GM23248 (cell line): Measurements from ENCODE around the gene CHST11.

Experiments
- EZH2 ChIP-seq: fragments of 200-600 bp; sonication (generic); IDR thresholded peaks from 2 replicates; pipeline ENCODE4 v1.6.1; 2018; ENCODE audit warnings: antibody characterized with exemption, mild to moderate bottlenecking; ENCODE audit not compliant: insufficient read depth, poor library complexity, severe bottlenecking
- EZH2phosphoT487 ChIP-seq: fragments of 200-600 bp; sonication (generic); IDR thresholded peaks from 2 replicates; pipeline ENCODE4 v1.6.1; 2018; ENCODE audit warnings: antibody characterized with exemption, moderate library complexity, mild to moderate bottlenecking, low read depth; ENCODE audit not compliant: insufficient read depth

DNA sequence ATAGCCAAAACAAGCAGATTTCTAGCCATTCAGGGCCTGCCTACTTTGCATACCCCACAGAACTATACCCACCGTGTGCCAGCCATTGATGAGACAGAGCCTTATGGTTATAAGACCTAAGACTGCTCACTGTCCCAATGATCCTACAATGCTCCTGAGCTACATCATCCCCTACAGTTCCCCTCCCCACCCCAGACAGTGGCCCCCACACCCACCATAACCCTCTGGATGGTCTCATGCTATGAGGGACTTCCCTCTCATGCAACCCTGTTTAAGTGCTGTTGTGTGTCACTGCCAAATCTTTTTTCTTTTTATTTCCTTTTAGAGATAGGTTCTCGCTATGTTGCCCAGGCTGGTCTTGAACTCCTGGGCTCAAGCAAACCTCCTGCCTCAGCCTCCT is 75.9 kb downstream of the CHST11 start:
- no peak for TF ChIP-seq EZH2phosphoT487
- no peak for TF ChIP-seq EZH2
